A549 (cell line): ENCODE measurements around the gene ADCY3. TPM values are rescaled to one million over a fixed set of nuclear protein-coding genes. Genes with fewer than 3 reads are reported as not detected.

Source experiments
- ATAC-seq, 2 experiments: fragments of 200-7000 bp in 1 of 2; fragments of >200 bp in 1 of 2; cut with Nextera tagmentation in 1 of 2; cut with Tn5 transposase in 1 of 2; 3 replicates each; pipeline versions ENCODE4 v1.8.0 to v1.9.1; 2018 to 2020; ENCODE audit warnings: mild to moderate bottlenecking in 1 of 2, moderate library complexity in 1 of 2
- CTCF ChIA-PET: fragments of 300-600 bp; sonication (Branson Sonifier 250); formaldehyde crosslinking; extraction: SDS; loops from one replicate; lab custom pipeline; 2021; ENCODE audit warnings: antibody characterized with exemption, inconsistent platforms; lab: Yijun Ruan, JAX
- POLR2A ChIA-PET: fragments of 350-600 bp; formaldehyde crosslinking; extraction: SDS; loops from one replicate; lab custom pipeline; 2021; ENCODE audit warnings: antibody characterized with exemption, inconsistent platforms; lab: Yijun Ruan, JAX
- DNase-seq, 2 experiments: peaks; one replicate each; pipeline versions ENCODE4 v3.0.0 to v3.0.0-alpha.2; 2011 to 2016; ENCODE audit warnings: low read depth in 1 of 2, low spot score in 1 of 2
- FAIRE-seq: peaks from 2 replicates; lab custom pipeline; 2011; peaks lifted over from hg19 to GRCh38; lab: Jason Lieb, UNC
- H3K27ac ChIP-seq, 2 experiments: fragments of >200 bp; sonication (Bioruptor Twin); formaldehyde crosslinking; 3 replicates each; pipeline ENCODE4 v1.5.1; 2016 to 2017
- H3K4me1 ChIP-seq: fragments of >200 bp; sonication (Bioruptor Twin); formaldehyde crosslinking; 3 replicates; pipeline ENCODE4 v1.6.1; 2016
- H3K4me2 ChIP-seq: fragments of >200 bp; sonication (Bioruptor Twin); formaldehyde crosslinking; 3 replicates; pipeline ENCODE4 v1.6.1; 2016
- H3K4me3 ChIP-seq: fragments of >200 bp; sonication (Bioruptor Twin); formaldehyde crosslinking; 3 replicates; pipeline ENCODE4 v1.5.1; 2016
- H3K9me3 ChIP-seq: fragments of >200 bp; sonication (Bioruptor Twin); formaldehyde crosslinking; 3 replicates; pipeline ENCODE4 v1.6.1; 2016
- BHLHE40 ChIP-seq: IDR thresholded peaks from 2 replicates; pipeline ENCODE4 v1.6.1; 2012; ENCODE audit warnings: low read depth, low read length, inconsistent platforms
- CBX2 ChIP-seq: fragments of 200-600 bp; sonication (generic); IDR thresholded peaks from 2 replicates; pipeline ENCODE4 v1.6.1; 2016; ENCODE audit warnings: low read depth, mild to moderate bottlenecking, borderline replicate concordance
- CBX8 ChIP-seq: fragments of 200-600 bp; sonication (generic); IDR thresholded peaks from 2 replicates; pipeline ENCODE4 v1.6.1; 2016
- CHD2 ChIP-seq: fragments of 150-350 bp; IDR thresholded peaks from 2 replicates; pipeline ENCODE4 v1.6.1; 2014; ENCODE audit warnings: low read length; ENCODE audit not compliant: partially characterized antibody
- CHD4 ChIP-seq: fragments of 200-600 bp; sonication (generic); IDR thresholded peaks from 2 replicates; pipeline ENCODE4 v1.6.1; 2016; ENCODE audit warnings: antibody characterized with exemption, mild to moderate bottlenecking, borderline replicate concordance
- EHMT2 ChIP-seq: fragments of 200-600 bp; sonication (generic); IDR thresholded peaks from 2 replicates; pipeline ENCODE4 v1.6.1; 2016; ENCODE audit warnings: antibody characterized with exemption, low read depth, mild to moderate bottlenecking, moderate library complexity
- ELK1 ChIP-seq: fragments of 150-350 bp; IDR thresholded peaks from 2 replicates; pipeline ENCODE4 v1.6.1; 2014; ENCODE audit warnings: low read depth, mild to moderate bottlenecking, low read length
- FOSB ChIP-seq: fragments of 250-450 bp; sonication (Bioruptor Pico); IDR thresholded peaks from 2 replicates; pipeline ENCODE4 v1.5.0; 2020; ENCODE audit warnings: mild to moderate bottlenecking, moderate library complexity
- FOSL2 ChIP-seq, 2 experiments: fragments of 450-650 bp in 1 of 2; fragments of >200 bp in 1 of 2; sonication (Bioruptor Twin) in 1 of 2; formaldehyde crosslinking; IDR thresholded peaks; 2 replicates each; pipeline versions ENCODE4 v1.5.0 to v1.6.1; 2016 to 2020; ENCODE audit warnings: mild to moderate bottlenecking in 1 of 2, moderate library complexity in 1 of 2
- FOXS1 ChIP-seq: fragments of 250-450 bp; sonication (Bioruptor Pico); IDR thresholded peaks from 2 replicates; pipeline ENCODE4 v1.5.0; 2020; ENCODE audit warnings: mild to moderate bottlenecking, moderate library complexity
- GATA3 ChIP-seq: IDR thresholded peaks from 2 replicates; pipeline ENCODE4 v1.6.1; 2012; ENCODE audit warnings: borderline replicate concordance
- HDAC2 ChIP-seq: fragments of 200-600 bp; sonication (generic); IDR thresholded peaks from 2 replicates; pipeline ENCODE4 v1.6.1; 2016
- HEYL ChIP-seq: fragments of 250-450 bp; sonication (Bioruptor Pico); IDR thresholded peaks from 2 replicates; pipeline ENCODE4 v1.8.0; 2021; ENCODE audit warnings: mild to moderate bottlenecking, moderate library complexity
- HOXB5 ChIP-seq: fragments of 250-450 bp; sonication (Bioruptor Pico); IDR thresholded peaks from 2 replicates; pipeline ENCODE4 v1.5.0; 2020; ENCODE audit warnings: mild to moderate bottlenecking, moderate library complexity
- JUN ChIP-seq, 2 experiments: fragments of >200 bp; sonication (Bioruptor Twin); formaldehyde crosslinking; IDR thresholded peaks; 2 replicates in 1 of 2; 3 replicates in 1 of 2; pipeline ENCODE4 v1.6.1; 2016 to 2017
- JUNB ChIP-seq: fragments of >200 bp; sonication (Bioruptor Twin); formaldehyde crosslinking; IDR thresholded peaks from 2 replicates; pipeline ENCODE4 v1.6.1; 2016
- MAFK ChIP-seq: fragments of 450-650 bp; IDR thresholded peaks from 2 replicates; pipeline ENCODE4 v1.6.1; 2014; ENCODE audit not compliant: partially characterized antibody
- MAX ChIP-seq: IDR thresholded peaks from 2 replicates; pipeline ENCODE4 v1.6.1; 2012
- PBX3 ChIP-seq: IDR thresholded peaks from 2 replicates; pipeline ENCODE4 v1.6.1; 2012
- PHF8 ChIP-seq: fragments of 200-600 bp; sonication (generic); IDR thresholded peaks from 2 replicates; pipeline ENCODE4 v1.6.1; 2016; ENCODE audit warnings: low read depth, mild to moderate bottlenecking, antibody characterized with exemption, moderate library complexity, borderline replicate concordance
- RARB ChIP-seq: fragments of 250-450 bp; sonication (Bioruptor Pico); IDR thresholded peaks from 2 replicates; pipeline ENCODE4 v1.8.0; 2021; ENCODE audit warnings: mild to moderate bottlenecking, moderate library complexity
- RFX5 ChIP-seq: fragments of 450-650 bp; IDR thresholded peaks from 2 replicates; pipeline ENCODE4 v1.7.1; 2014; ENCODE audit warnings: antibody characterized with exemption, mild to moderate bottlenecking, moderate library complexity
- ZC3H11A ChIP-seq: fragments of 450-650 bp; IDR thresholded peaks from 2 replicates; pipeline ENCODE4 v1.6.1; 2014; ENCODE audit warnings: antibody characterized with exemption, mild to moderate bottlenecking
- ZFP36 ChIP-seq: fragments of 450-650 bp; IDR thresholded peaks from 2 replicates; pipeline ENCODE4 v1.6.1; 2014; ENCODE audit warnings: borderline replicate concordance; ENCODE audit not compliant: partially characterized antibody
- ZNF302 ChIP-seq: fragments of 250-450 bp; sonication (Bioruptor Pico); IDR thresholded peaks from 2 replicates; pipeline ENCODE4 v1.9.0; 2021; ENCODE audit warnings: inconsistent platforms, mild to moderate bottlenecking, moderate library complexity
- WGBS: methylation state at CpG from one replicate; pipeline ENCODE4 v1.1.6; 2017; ENCODE audit errors: missing lambda C conversion rate; 5-methylcytosine and 5-hydroxymethylcytosine counted together
- polyA plus RNA-seq, 4 experiments: library from polyadenylated mRNA; depleted of rRNA in 3 of 4; stranded (reverse); fragments of >200 nt; fragmentation: RNase III in 1 of 4; extraction: RNeasy Plus Mini Kit Qiagen cat#74134 plus additional on column Dnase treatment in 1 of 4; gene quantifications; 2 replicates in 3 of 4; 3 replicates in 1 of 4; pipeline ENCODE4 v1.2.3, GENCODE V29; 2011 to 2017
- TF ChIP-seq, protein P1 (sequence below): fragments of 250-450 bp; sonication (Bioruptor Pico); IDR thresholded peaks from 2 replicates; pipeline ENCODE4 v1.5.0; 2021; ENCODE audit warnings: mild to moderate bottlenecking, moderate library complexity, borderline replicate concordance
- TF ChIP-seq, protein P2 (sequence below): fragments of 450-650 bp; IDR thresholded peaks from 2 replicates; pipeline ENCODE4 v1.6.1; 2014; ENCODE audit warnings: antibody characterized with exemption

ADCY3 gene
- polyA plus RNA-seq, 2 of the 4 experiments (the other 2 are of a cell fraction) = 37.4 to 65.4 TPM

GRCh38 chr2:24871852-24872333 lies 48.1 kb downstream of the ADCY3 start:
- POLR2A ChIA-PET = no interaction called here
- no peaks in the 10 kb centered on the region for H3K9me3 ChIP-seq
- peak in 1 of 2 experiments; percentile 24; a peak in 1 of 6 replicates for ATAC-seq
- CTCF ChIA-PET = no interaction called here
- no peaks in the 10 kb centered on the region for H3K4me1 ChIP-seq
- no peak for DNase-seq
- no peak overlapping the region for H3K4me2 ChIP-seq
- no peak overlapping the region for H3K4me3 ChIP-seq
- no peak overlapping the region for H3K27ac ChIP-seq
- no peak for FAIRE-seq
- 86% methylated on average over 12 of the region's 12 CpGs for whole genome bisulfite sequencing
- TF ChIP-seq MAFK (no peak), CBX8 (no peak), ZC3H11A (no peak), FOSB (CRISPR knock-in tag) (no peak), HOXB5 (CRISPR knock-in tag) (no peak), HEYL (no peak)
- TF ChIP-seq, protein P1, sequence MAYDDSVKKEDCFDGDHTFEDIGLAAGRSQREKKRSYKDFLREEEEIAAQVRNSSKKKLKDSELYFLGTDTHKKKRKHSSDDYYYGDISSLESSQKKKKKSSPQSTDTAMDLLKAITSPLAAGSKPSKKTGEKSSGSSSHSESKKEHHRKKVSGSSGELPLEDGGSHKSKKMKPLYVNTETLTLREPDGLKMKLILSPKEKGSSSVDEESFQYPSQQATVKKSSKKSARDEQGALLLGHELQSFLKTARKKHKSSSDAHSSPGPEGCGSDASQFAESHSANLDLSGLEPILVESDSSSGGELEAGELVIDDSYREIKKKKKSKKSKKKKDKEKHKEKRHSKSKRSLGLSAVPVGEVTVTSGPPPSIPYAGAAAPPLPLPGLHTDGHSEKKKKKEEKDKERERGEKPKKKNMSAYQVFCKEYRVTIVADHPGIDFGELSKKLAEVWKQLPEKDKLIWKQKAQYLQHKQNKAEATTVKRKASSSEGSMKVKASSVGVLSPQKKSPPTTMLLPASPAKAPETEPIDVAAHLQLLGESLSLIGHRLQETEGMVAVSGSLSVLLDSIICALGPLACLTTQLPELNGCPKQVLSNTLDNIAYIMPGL (CRISPR knock-in tag) = no peak

GRCh38 chr2:24870891-24871705 lies 48.9 kb downstream of the ADCY3 start:
- FAIRE-seq (no peak), DNase-seq (no peak), ATAC-seq (no peak)
- H3K9me3 ChIP-seq = no peaks in the 10 kb centered on the region
- no peak for TF ChIP-seq JUN (IDR thresholded peaks at IDR 0.05)
- no peak for TF ChIP-seq PHF8
- TF ChIP-seq EHMT2 = no peak
- TF ChIP-seq HEYL = no peak
- no peak for TF ChIP-seq BHLHE40
- TF ChIP-seq GATA3 = no peak
- no peak overlapping the region for H3K27ac ChIP-seq
- no peaks in the 10 kb centered on the region for H3K4me1 ChIP-seq
- H3K4me3 ChIP-seq = no peak overlapping the region
- 91% methylated on average over 16 of the region's 16 CpGs for WGBS
- CTCF ChIA-PET = no interaction called here
- POLR2A ChIA-PET = no interaction called here
- no peak overlapping the region for H3K4me2 ChIP-seq

GRCh38 chr2:24870440-24870839 lies 49.6 kb downstream of the ADCY3 start:
- ATAC-seq (no peak), FAIRE-seq (no peak), DNase-seq (no peak)
- Histone ChIP-seq H3K4me1 (no peaks in the 10 kb centered on the region), H3K9me3 (no peaks in the 10 kb centered on the region), H3K4me2 (no peak overlapping the region), H3K4me3 (no peak overlapping the region), H3K27ac (no peak overlapping the region)
- CTCF ChIA-PET = interaction anchor here (0.7 kb wide), 1 partner anchor 494 kb away, joined by 3 read pairs; no protein-coding TSS in a partner anchor
- POLR2A ChIA-PET = no interaction called here
- TF ChIP-seq JUNB (no peak), ZNF302 (CRISPR knock-in tag) (no peak), ELK1 (no peak), ZFP36 (no peak), RFX5 (no peak), FOXS1 (CRISPR knock-in tag) (no peak), CHD4 (no peak), HDAC2 (no peak), RARB (CRISPR knock-in tag) (no peak), CHD2 (no peak), CBX2 (no peak), PBX3 (no peak), FOSL2 (IDR thresholded peaks at IDR 0.05) (no peak), FOSL2 (CRISPR knock-in tag; IDR thresholded peaks at IDR 0.05) (no peak), MAX (no peak)
- TF ChIP-seq, protein P2, sequence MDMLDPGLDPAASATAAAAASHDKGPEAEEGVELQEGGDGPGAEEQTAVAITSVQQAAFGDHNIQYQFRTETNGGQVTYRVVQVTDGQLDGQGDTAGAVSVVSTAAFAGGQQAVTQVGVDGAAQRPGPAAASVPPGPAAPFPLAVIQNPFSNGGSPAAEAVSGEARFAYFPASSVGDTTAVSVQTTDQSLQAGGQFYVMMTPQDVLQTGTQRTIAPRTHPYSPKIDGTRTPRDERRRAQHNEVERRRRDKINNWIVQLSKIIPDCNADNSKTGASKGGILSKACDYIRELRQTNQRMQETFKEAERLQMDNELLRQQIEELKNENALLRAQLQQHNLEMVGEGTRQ = no peak
- TF ChIP-seq, protein P1 (CRISPR knock-in tag) = no peak
- WGBS = 97% methylated on average over 5 of the region's 5 CpGs
